Upper lobe of left lung (tissue), 4 donors: ENCODE results near the gene KL.

Experiments used
- CTCF ChIP-seq, 6 experiments: fragments of 450-650 bp in 4 of 6; fragments of 200-600 bp in 2 of 6; sonication (generic) in 2 of 6; IDR thresholded peaks; one replicate each; pipeline ENCODE4 v1.5.1; 2016 to 2019; ENCODE audit warnings: antibody characterized with exemption in 6 of 6
- EP300 ChIP-seq, 4 donors: sonication (generic); formaldehyde crosslinking; IDR thresholded peaks; one replicate each; pipeline ENCODE4 v1.5.1; 2017; ENCODE audit warnings: antibody characterized with exemption in 4 of 4, control low read depth in 2 of 4
- POLR2A ChIP-seq, 4 donors: fragments of 450-650 bp; IDR thresholded peaks; one replicate each; pipeline ENCODE4 v1.5.1; 2016 to 2017; ENCODE audit warnings: antibody characterized with exemption in 4 of 4, mild to moderate bottlenecking in 2 of 4
- POLR2AphosphoS5 ChIP-seq, 2 donors: sonication (generic); formaldehyde crosslinking; IDR thresholded peaks; one replicate each; pipeline ENCODE4 v1.5.1; 2017; ENCODE audit warnings: antibody characterized with exemption in 2 of 2

GRCh38 chr13:33022986-33023385 lies 6.8 kb downstream of the KL start:
- TF ChIP-seq EP300 (IDR thresholded peaks at IDR 0.05): no peak
- TF ChIP-seq POLR2A (IDR thresholded peaks at IDR 0.05): no peak
- TF ChIP-seq CTCF (IDR thresholded peaks at IDR 0.05): no peak
- TF ChIP-seq POLR2AphosphoS5 (IDR thresholded peaks at IDR 0.05): no peak
